ENCODE data around the gene SUGCT. TPM values are rescaled to one million over a fixed set of nuclear protein-coding genes. Genes with fewer than 3 reads are reported as not detected.
A peak's percentile ranks its signal among the peaks of the same experiment; 100 is the strongest.

Gene SUGCT
- polyA plus RNA-seq, 1 of the 3 experiments (the other 2 are of a cell fraction), result 53.7 TPM

DNA sequence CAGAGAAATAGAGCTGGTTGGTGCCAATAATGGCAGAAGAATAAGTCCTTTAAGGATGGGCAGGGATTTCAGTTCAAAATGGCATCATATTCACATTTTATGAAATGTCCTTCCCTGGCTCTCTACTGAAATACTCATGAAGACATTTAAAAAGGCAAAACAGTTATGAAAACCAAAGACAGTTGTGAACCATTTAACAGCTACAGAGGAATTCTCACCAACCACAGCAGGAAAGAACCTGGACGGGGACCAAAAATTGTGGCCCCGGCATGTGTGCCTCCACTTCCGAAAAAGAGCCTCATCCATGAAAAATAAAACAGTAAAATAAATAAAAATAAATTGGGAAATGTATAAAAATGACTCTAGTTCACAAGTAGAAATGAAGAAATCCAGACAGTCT lies 539.5 kb downstream of the SUGCT start:
- H3K9me2 ChIP-seq, result no peaks in the 10 kb centered on the region
- ChIA-PET POLR2A (no interaction called here), CTCF (interaction anchor here (0.8 to 2.1 kb wide), 2 partner anchors 12 to 105 kb away, joined by 4 to 6 read pairs; no protein-coding TSS in a partner anchor)
- peaks cover 27% of the 10 kb centered on the region for H3K79me2 ChIP-seq (ENCODE audit: insufficient read depth)
- peaks cover 0 to 16% of the 10 kb centered on the region in 2 experiments for H3K4me1 ChIP-seq (ENCODE audit: control insufficient read depth in 1 of 2, insufficient read depth in 2 of 2, low read depth in 1 of 2, low read length in 1 of 2)
- 87% methylated on average over 3 of the region's 3 CpGs for WGBS (ENCODE audit: low lambda C conversion rate)
- H2AFZ ChIP-seq (ENCODE audit: low read depth), result no peak overlapping the region
- peak overlapping the region; percentile 64 to 74; a peak in 3 of 4 replicates for H3K27ac ChIP-seq (ENCODE audit: low read depth in 2 of 2, low read length in 1 of 2)
- TF ChIP-seq PBX3 (IDR thresholded peaks at IDR 0.05) (no peak), YY1 (IDR thresholded peaks at IDR 0.05; ENCODE audit: low read depth) (0 out of 2 replicates have a peak, but pooled peaks have one; percentile 30)
- no peak overlapping the region for H3K9ac ChIP-seq
- H3K27me3 ChIP-seq (ENCODE audit: insufficient read depth), result no peaks in the 10 kb centered on the region
- no peak overlapping the region for H3K4me3 ChIP-seq (ENCODE audit: low read depth in 2 of 2, low read length in 1 of 2)
- peaks cover 0 to 15% of the 10 kb centered on the region in 2 experiments for H3K36me3 ChIP-seq (replicated peaks in 1 of 2; ENCODE audit: control insufficient read depth in 1 of 2, insufficient read depth in 2 of 2, low read length in 1 of 2)
- DNase-seq, result no peak
- H3K9me3 ChIP-seq, result no peaks in the 10 kb centered on the region
- 0 out of 2 replicates have a peak overlapping the region, but pooled peaks have one; percentile 11 for H3K4me2 ChIP-seq
- peaks cover 41% of the 10 kb centered on the region for H3F3A ChIP-seq (replicated peaks; ENCODE audit: insufficient read depth)
- no peaks in the 10 kb centered on the region for H4K20me1 ChIP-seq (ENCODE audit: insufficient read depth)

GRCh38 chr7:40675741-40676140 lies 540.9 kb downstream of the SUGCT start:
- no peak overlapping the region for H3K4me2 ChIP-seq
- ChIA-PET CTCF (no interaction called here), POLR2A (no interaction called here)
- H3K9me2 ChIP-seq, result no peaks in the 10 kb centered on the region
- TF ChIP-seq REST (IDR thresholded peaks at IDR 0.05; ENCODE audit: low read depth, low read length), result no peak
- TF ChIP-seq SMC3 (IDR thresholded peaks at IDR 0.05; ENCODE audit: low read depth, low read length), result no peak
- no peak for TF ChIP-seq RCOR1 (IDR thresholded peaks at IDR 0.05; ENCODE audit: low read length)
- peaks cover 29% of the 10 kb centered on the region; the same call in 1 of the 2 replicates for H3K79me2 ChIP-seq (ENCODE audit: insufficient read depth)
- peaks cover 0 to 6% of the 10 kb centered on the region in 2 experiments for H3K36me3 ChIP-seq (replicated peaks in 1 of 2; ENCODE audit: control insufficient read depth in 1 of 2, insufficient read depth in 2 of 2, low read length in 1 of 2)
- no peak for DNase-seq
- H3K9me3 ChIP-seq, result no peaks in the 10 kb centered on the region
- H3F3A ChIP-seq (replicated peaks; ENCODE audit: insufficient read depth), result peaks cover 34% of the 10 kb centered on the region
- 88% methylated on average over 3 of the region's 3 CpGs for WGBS (ENCODE audit: low lambda C conversion rate)
- H3K9ac ChIP-seq, result no peak overlapping the region
- H3K27ac ChIP-seq (ENCODE audit: low read depth in 2 of 2, low read length in 1 of 2), result no peak overlapping the region
- no peak overlapping the region for H3K4me3 ChIP-seq (ENCODE audit: low read depth in 2 of 2, low read length in 1 of 2)
- H2AFZ ChIP-seq (ENCODE audit: low read depth), result no peak overlapping the region
- H3K27me3 ChIP-seq (ENCODE audit: insufficient read depth), result no peaks in the 10 kb centered on the region
- H4K20me1 ChIP-seq (ENCODE audit: insufficient read depth), result no peaks in the 10 kb centered on the region
- peaks cover 0 to 16% of the 10 kb centered on the region in 2 experiments for H3K4me1 ChIP-seq (ENCODE audit: control insufficient read depth in 1 of 2, insufficient read depth in 2 of 2, low read depth in 1 of 2, low read length in 1 of 2)

- no peaks in the 10 kb centered on the region for H3K9me2 ChIP-seq
- TF ChIP-seq GATA2 (CRISPR knock-in tag; IDR thresholded peaks at IDR 0.05) (no peak), CTCF (IDR thresholded peaks at IDR 0.05) (no peak), SIN3A (IDR thresholded peaks at IDR 0.05; ENCODE audit: borderline replicate concordance, low read depth, low read length) (no peak), EZH2phosphoT487 (IDR thresholded peaks at IDR 0.05; ENCODE audit: borderline replicate concordance, low read depth) (no peak), POLR2AphosphoS5 (IDR thresholded peaks at IDR 0.05; ENCODE audit: low read depth, low read length) (no peak), MAX (IDR thresholded peaks at IDR 0.05; ENCODE audit: low read depth) (no peak), FOSL2 (IDR thresholded peaks at IDR 0.05; ENCODE audit: borderline replicate concordance, low read depth) (no peak), TEAD4 (IDR thresholded peaks at IDR 0.05; ENCODE audit: borderline replicate concordance, insufficient read depth) (no peak), SMC3 (IDR thresholded peaks at IDR 0.05; ENCODE audit: low read depth, low read length) (no peak)
- TF ChIP-seq, protein P1, sequence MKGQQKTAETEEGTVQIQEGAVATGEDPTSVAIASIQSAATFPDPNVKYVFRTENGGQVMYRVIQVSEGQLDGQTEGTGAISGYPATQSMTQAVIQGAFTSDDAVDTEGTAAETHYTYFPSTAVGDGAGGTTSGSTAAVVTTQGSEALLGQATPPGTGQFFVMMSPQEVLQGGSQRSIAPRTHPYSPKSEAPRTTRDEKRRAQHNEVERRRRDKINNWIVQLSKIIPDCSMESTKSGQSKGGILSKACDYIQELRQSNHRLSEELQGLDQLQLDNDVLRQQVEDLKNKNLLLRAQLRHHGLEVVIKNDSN (IDR thresholded peaks at IDR 0.05; ENCODE audit: borderline replicate concordance, low read depth), result no peak
- H3K79me2 ChIP-seq (ENCODE audit: insufficient read depth), result peaks cover 32% of the 10 kb centered on the region; the same call in 1 of the 2 replicates
- no peak overlapping the region for H2AFZ ChIP-seq (ENCODE audit: low read depth)
- 93% methylated on average over 6 of the region's 6 CpGs for WGBS (ENCODE audit: low lambda C conversion rate)
- H3K27ac ChIP-seq (ENCODE audit: low read depth in 2 of 2, low read length in 1 of 2), result no peak overlapping the region
- H3K9ac ChIP-seq, result no peak overlapping the region
- no peak overlapping the region for H3K4me3 ChIP-seq (ENCODE audit: low read depth in 2 of 2, low read length in 1 of 2)
- H3K36me3 ChIP-seq (replicated peaks in 1 of 2; ENCODE audit: control insufficient read depth in 1 of 2, insufficient read depth in 2 of 2, low read length in 1 of 2), result peaks cover 0 to 6% of the 10 kb centered on the region in 2 experiments
- peaks cover 0 to 16% of the 10 kb centered on the region in 2 experiments for H3K4me1 ChIP-seq (ENCODE audit: control insufficient read depth in 1 of 2, insufficient read depth in 2 of 2, low read depth in 1 of 2, low read length in 1 of 2)
- peaks cover 30% of the 10 kb centered on the region for H3F3A ChIP-seq (replicated peaks; ENCODE audit: insufficient read depth)
- ChIA-PET POLR2A (no interaction called here), CTCF (no interaction called here)
- no peaks in the 10 kb centered on the region for H3K9me3 ChIP-seq
- no peaks in the 10 kb centered on the region for H3K27me3 ChIP-seq (ENCODE audit: insufficient read depth)
- H4K20me1 ChIP-seq (ENCODE audit: insufficient read depth), result no peaks in the 10 kb centered on the region
- no peak for DNase-seq
- H3K4me2 ChIP-seq, result no peak overlapping the region
Measured at GRCh38 chr7:40676221-40676620, 541.4 kb downstream of the SUGCT start.

All from SK-N-SH (cell line).